WTC11 (cell line): ENCODE results near the gene TNFSF11. TPM values are rescaled to one million over a fixed set of nuclear protein-coding genes. Genes with fewer than 3 reads are reported as not detected.

ENCODE experiments used
- ATAC-seq: fragments of 200-7000 bp; cut with Tn5 transposase; 2 replicates; pipeline ENCODE4 v1.10.0; 2021; ENCODE audit warnings: mild to moderate bottlenecking, moderate library complexity
- CTCF ChIA-PET: fragments of 300-600 bp; sonication (Branson Sonifier 250); formaldehyde crosslinking; loops from one replicate; lab custom pipeline; 2021; ENCODE audit warnings: antibody characterized with exemption; lab: Charles Lee
- POLR2A ChIA-PET: fragments of 350-600 bp; sonication (Branson Sonifier 250); formaldehyde crosslinking; loops from one replicate; lab custom pipeline; 2021; ENCODE audit warnings: antibody characterized with exemption; lab: Charles Lee
- DNase-seq: peaks from one replicate; pipeline ENCODE4 v3.0.0; 2021; ENCODE audit warnings: low spot score
- H3K27ac Mint-ChIP-seq: 2 replicates; pipeline ENCODE4 v1.8.0; 2021; ENCODE audit warnings: mixed read lengths
- H3K27me3 Mint-ChIP-seq: 2 replicates; pipeline ENCODE4 v1.8.0; 2021; ENCODE audit warnings: low read depth, mild to moderate bottlenecking, moderate library complexity, mixed read lengths
- H3K36me3 Mint-ChIP-seq: 2 replicates; pipeline ENCODE4 v1.8.0; 2021; ENCODE audit warnings: mixed read lengths
- H3K4me1 Mint-ChIP-seq: 2 replicates; pipeline ENCODE4 v1.8.0; 2022; ENCODE audit warnings: mixed read lengths
- H3K4me3 Mint-ChIP-seq: 2 replicates; pipeline ENCODE4 v1.8.0; 2021; ENCODE audit warnings: mild to moderate bottlenecking, moderate library complexity, mixed read lengths
- H3K9me3 Mint-ChIP-seq: 2 replicates; pipeline ENCODE4 v1.8.0; 2021; ENCODE audit warnings: mixed read lengths
- ARID4B ChIP-seq: sonication (generic); formaldehyde crosslinking; IDR thresholded peaks from 2 replicates; pipeline ENCODE4 v1.8.0; 2023; ENCODE audit warnings: missing genetic modification reagents, mild to moderate bottlenecking, borderline replicate concordance
- ATF3 ChIP-seq: sonication (generic); formaldehyde crosslinking; conservative IDR thresholded peaks from 2 replicates; pipeline ENCODE4 v1.8.1; 2022; ENCODE audit warnings: mild to moderate bottlenecking, missing genetic modification reagents
- ETV6 ChIP-seq: sonication (generic); formaldehyde crosslinking; IDR thresholded peaks from 2 replicates; pipeline ENCODE4 v1.8.1; 2022; ENCODE audit warnings: mild to moderate bottlenecking, missing genetic modification reagents
- FOXK1 ChIP-seq: sonication (generic); formaldehyde crosslinking; IDR thresholded peaks from 2 replicates; pipeline ENCODE4 v1.8.0; 2022; ENCODE audit warnings: mild to moderate bottlenecking, moderate library complexity, missing genetic modification reagents
- FOXP4 ChIP-seq: sonication (generic); formaldehyde crosslinking; IDR thresholded peaks from 2 replicates; pipeline ENCODE4 v1.8.0; 2022; ENCODE audit warnings: mild to moderate bottlenecking, missing genetic modification reagents
- GABPB1 ChIP-seq: sonication (generic); formaldehyde crosslinking; IDR thresholded peaks from 2 replicates; pipeline ENCODE4 v1.8.1; 2023; ENCODE audit warnings: mild to moderate bottlenecking, missing genetic modification reagents
- GTF2I ChIP-seq: fragments of 250-450 bp; sonication (Bioruptor Pico); conservative IDR thresholded peaks from 2 replicates; pipeline ENCODE4 v1.4.0; 2021; ENCODE audit warnings: mild to moderate bottlenecking
- JUN ChIP-seq: sonication (generic); formaldehyde crosslinking; IDR thresholded peaks from 2 replicates; pipeline ENCODE4 v1.8.0; 2023; ENCODE audit warnings: mild to moderate bottlenecking, missing genetic modification reagents
- MXD4 ChIP-seq: fragments of 250-450 bp; sonication (Bioruptor Pico); IDR thresholded peaks from 2 replicates; pipeline ENCODE4 v1.8.0; 2021; ENCODE audit warnings: mild to moderate bottlenecking, moderate library complexity, borderline replicate concordance
- NFYB ChIP-seq: sonication (generic); formaldehyde crosslinking; conservative IDR thresholded peaks from 2 replicates; pipeline ENCODE4 v1.8.0; 2022; ENCODE audit warnings: low read depth, missing genetic modification reagents
- STAT6 ChIP-seq: sonication (generic); formaldehyde crosslinking; conservative IDR thresholded peaks from 2 replicates; pipeline ENCODE4 v1.8.1; 2023; ENCODE audit warnings: mild to moderate bottlenecking, low read depth, missing genetic modification reagents, moderate library complexity
- TEAD1 ChIP-seq: sonication (generic); formaldehyde crosslinking; IDR thresholded peaks from 2 replicates; pipeline ENCODE4 v1.8.0; 2022; ENCODE audit warnings: mild to moderate bottlenecking, missing genetic modification reagents
- TEAD4 ChIP-seq: sonication (generic); formaldehyde crosslinking; IDR thresholded peaks from 2 replicates; pipeline ENCODE4 v1.8.0; 2022; ENCODE audit warnings: mild to moderate bottlenecking, missing genetic modification reagents
- TP53 ChIP-seq: sonication (generic); formaldehyde crosslinking; IDR thresholded peaks from 2 replicates; pipeline ENCODE4 v1.8.1; 2023; ENCODE audit warnings: mild to moderate bottlenecking, missing genetic modification reagents
- ZNF138 ChIP-seq: sonication (generic); formaldehyde crosslinking; conservative IDR thresholded peaks from 2 replicates; pipeline ENCODE4 v1.8.1; 2022; ENCODE audit warnings: mild to moderate bottlenecking, moderate library complexity, missing genetic modification reagents
- ZNF281 ChIP-seq: sonication (generic); formaldehyde crosslinking; IDR thresholded peaks from 2 replicates; pipeline ENCODE4 v1.8.0; 2023; ENCODE audit warnings: mild to moderate bottlenecking, missing genetic modification reagents
- ZNF396 ChIP-seq: fragments of 250-450 bp; sonication (Bioruptor Pico); IDR thresholded peaks from 2 replicates; pipeline ENCODE4 v1.8.0; 2021; ENCODE audit warnings: mild to moderate bottlenecking, moderate library complexity, borderline replicate concordance
- ZNF532 ChIP-seq: fragments of 250-450 bp; sonication (Bioruptor Pico); IDR thresholded peaks from 2 replicates; pipeline ENCODE4 v1.9.0; 2021; ENCODE audit warnings: mild to moderate bottlenecking, borderline replicate concordance
- ZNF671 ChIP-seq: fragments of 250-450 bp; sonication (Bioruptor Pico); IDR thresholded peaks from 2 replicates; pipeline ENCODE4 v1.8.0; 2021; ENCODE audit warnings: mild to moderate bottlenecking
- ZSCAN18 ChIP-seq: fragments of 250-450 bp; sonication (Bioruptor Pico); IDR thresholded peaks from 2 replicates; pipeline ENCODE4 v2.1.2; 2022; ENCODE audit warnings: mild to moderate bottlenecking, moderate library complexity
- total RNA-seq: library from RNA; stranded (reverse); gene quantifications from 3 replicates; pipeline ENCODE4 v1.2.3, GENCODE V29; 2021

TNFSF11 gene
- total RNA-seq, 1 experiment from 2014 or later: 6.1 TPM

GRCh38 chr13:42539670-42540069 lies 34.3 kb upstream of the TNFSF11 start:
- H3K4me3 Mint-ChIP-seq: no peak overlapping the region
- peaks cover 28% of the 10 kb centered on the region for H3K4me1 Mint-ChIP-seq
- H3K36me3 Mint-ChIP-seq: no peaks in the 10 kb centered on the region
- ATAC-seq: peak; percentile 60
- ChIA-PET POLR2A (interaction anchor here (0.6 kb wide), 1 partner anchor 24 kb away, joined by 3 read pairs; no protein-coding TSS in a partner anchor), CTCF (no interaction called here)
- no peaks in the 10 kb centered on the region; the same call in 1 of the 2 replicates for H3K27me3 Mint-ChIP-seq
- TF ChIP-seq ZNF281 (CRISPR knock-in tag) (no peak), MXD4 (no peak), FOXK1 (CRISPR knock-in tag) (no peak), TEAD4 (CRISPR knock-in tag) (no peak), ZNF532 (CRISPR knock-in tag) (no peak), ZSCAN18 (no peak), ZNF396 (CRISPR knock-in tag) (no peak), JUN (CRISPR knock-in tag) (no peak), FOXP4 (no peak), TP53 (CRISPR knock-in tag) (no peak), GTF2I (CRISPR knock-in tag) (no peak), TEAD1 (CRISPR knock-in tag) (no peak), ARID4B (CRISPR knock-in tag) (no peak), STAT6 (no peak), ZNF671 (no peak), ZNF138 (CRISPR knock-in tag) (no peak), NFYB (CRISPR knock-in tag) (no peak), GABPB1 (CRISPR knock-in tag) (no peak), ETV6 (CRISPR knock-in tag) (no peak), ATF3 (CRISPR knock-in tag) (no peak)
- H3K9me3 Mint-ChIP-seq: 0 out of 2 replicates have a peak, but pooled peaks cover 6% of the 10 kb centered on the region
- H3K27ac Mint-ChIP-seq: no peak overlapping the region
- no peak for DNase-seq
